Endothelial cell of umbilical vein (primary cell): ENCODE measurements around the gene RGS4. TPM values are rescaled to one million over a fixed set of nuclear protein-coding genes. Genes with fewer than 3 reads are reported as not detected.

ENCODE experiments used
- BruUV-seq: library from RNA; stranded (reverse); fragments of 400-500 nt; replicated peaks from 2 replicates; lab custom pipeline; 2021; lab: Mats Ljungman, UMichigan
- CTCF ChIA-PET: fragments of 300-600, 350-600 bp; sonication (Branson Sonifier 250); formaldehyde crosslinking; loops from one replicate; lab custom pipeline; 2021; ENCODE audit warnings: antibody characterized with exemption, inconsistent platforms; lab: Charles Lee
- POLR2A ChIA-PET: fragments of 300-600, 350-600 bp; sonication (Branson Sonifier 250); formaldehyde crosslinking; loops from one replicate; lab custom pipeline; 2021; ENCODE audit warnings: antibody characterized with exemption, inconsistent platforms; lab: Charles Lee
- DNase-seq: peaks from one replicate; pipeline ENCODE4 v3.0.0-alpha.2; 2011; ENCODE audit warnings: low read depth, low spot score
- FAIRE-seq: peaks from 2 replicates; lab custom pipeline; 2011; peaks lifted over from hg19 to GRCh38; lab: Jason Lieb, UNC
- H2AFZ ChIP-seq: 2 replicates; pipeline ENCODE4 v1.6.0; 2012; ENCODE audit warnings: low read depth, low read length, control low read depth, inconsistent platforms
- H3K27ac ChIP-seq: 2 replicates; pipeline ENCODE4 v1.5.1; 2011; ENCODE audit warnings: low read depth, mild to moderate bottlenecking, control low read depth, low read length, moderate library complexity; ENCODE audit not compliant: insufficient read depth
- H3K27me3 ChIP-seq, 2 experiments: 2 replicates each; pipeline versions ENCODE4 v1.6.0 to v1.6.1; 2011; ENCODE audit warnings: low read length in 2 of 2, mixed read lengths in 1 of 2; ENCODE audit not compliant: control insufficient read depth in 2 of 2, insufficient read depth in 2 of 2
- H3K36me3 ChIP-seq, 2 experiments: 2 replicates in 1 of 2; 3 replicates in 1 of 2; pipeline ENCODE4 v1.5.1; 2011; ENCODE audit warnings: low read length in 2 of 2, mild to moderate bottlenecking in 1 of 2, moderate library complexity in 1 of 2; ENCODE audit not compliant: control insufficient read depth in 2 of 2, insufficient read depth in 2 of 2; ENCODE audit errors: extremely low read depth in 1 of 2
- H3K4me1 ChIP-seq: 3 replicates; pipeline ENCODE4 v1.5.1; 2011; ENCODE audit warnings: mild to moderate bottlenecking, low read length; ENCODE audit not compliant: control insufficient read depth, insufficient read depth; ENCODE audit errors: extremely low read depth
- H3K4me2 ChIP-seq: 2 replicates; pipeline ENCODE4 v1.6.1; 2011; ENCODE audit warnings: low read length, control low read depth, mixed read lengths; ENCODE audit not compliant: insufficient read depth
- H3K4me3 ChIP-seq, 3 experiments: fragments of 200-600 bp in 1 of 3; sonication (generic), shearing (Covaris generic) in 1 of 3; replicated peaks in 1 of 3; 2 replicates each; pipeline ENCODE4 v1.5.1; 2011 to 2016; ENCODE audit warnings: control low read depth in 3 of 3, low read length in 3 of 3, mild to moderate bottlenecking in 2 of 3, inconsistent platforms in 1 of 3, low read depth in 1 of 3, moderate library complexity in 1 of 3; ENCODE audit not compliant: insufficient read depth in 1 of 3
- H3K79me2 ChIP-seq: 2 replicates; pipeline ENCODE4 v1.6.0; 2012; ENCODE audit warnings: low read length, inconsistent platforms; ENCODE audit not compliant: control insufficient read depth, insufficient read depth
- H3K9ac ChIP-seq: replicated peaks from 2 replicates; pipeline ENCODE3; 2011; ENCODE audit warnings: low read length, control low read depth; ENCODE audit not compliant: insufficient read depth; ENCODE audit errors: extremely low read depth
- H3K9me1 ChIP-seq: replicated peaks from 3 replicates; pipeline ENCODE4 v1.6.0; 2011; ENCODE audit warnings: mild to moderate bottlenecking, low read length; ENCODE audit not compliant: control insufficient read depth, insufficient read depth; ENCODE audit errors: extremely low read depth
- H3K9me3 ChIP-seq: replicated peaks from 2 replicates; pipeline ENCODE4 v1.5.1; 2012; ENCODE audit warnings: low read length, inconsistent platforms; ENCODE audit not compliant: control insufficient read depth, insufficient read depth
- H4K20me1 ChIP-seq: replicated peaks from 2 replicates; pipeline ENCODE3; 2011; ENCODE audit warnings: mild to moderate bottlenecking, low read length; ENCODE audit not compliant: control insufficient read depth, insufficient read depth; ENCODE audit errors: extremely low read depth
- CTCF ChIP-seq, 2 donors: IDR thresholded peaks; 1 replicate in 1 of 2; 2 replicates in 1 of 2; pipeline ENCODE4 v1.5.1; 2011; ENCODE audit warnings: low read length in 2 of 2, mild to moderate bottlenecking in 2 of 2, moderate library complexity in 2 of 2, control low read depth in 1 of 2, inconsistent platforms in 1 of 2, low read depth in 1 of 2; ENCODE audit not compliant: insufficient read depth in 1 of 2; ENCODE audit errors: extremely low read depth in 1 of 2
- EZH2 ChIP-seq: IDR thresholded peaks from 2 replicates; pipeline ENCODE4 v1.6.1; 2012; ENCODE audit warnings: borderline replicate concordance, low read depth, mild to moderate bottlenecking, moderate library complexity, low read length, inconsistent platforms; ENCODE audit not compliant: severe bottlenecking
- FOS ChIP-seq: IDR thresholded peaks from 2 replicates; pipeline ENCODE4 v1.6.1; 2011; ENCODE audit warnings: mild to moderate bottlenecking, low read length, moderate library complexity, borderline replicate concordance; ENCODE audit not compliant: insufficient read depth
- GATA2 ChIP-seq: IDR thresholded peaks from 2 replicates; pipeline ENCODE4 v1.7.0; 2011; ENCODE audit warnings: low read depth, mild to moderate bottlenecking, moderate library complexity, mixed read lengths, low read length; ENCODE audit not compliant: insufficient read length, insufficient read depth
- JUN ChIP-seq: IDR thresholded peaks from 2 replicates; pipeline ENCODE4 v1.6.1; 2011; ENCODE audit warnings: borderline replicate concordance, low read depth; ENCODE audit not compliant: insufficient read length, insufficient read depth
- MAX ChIP-seq: IDR thresholded peaks from 2 replicates; pipeline ENCODE4 v1.6.1; 2011; ENCODE audit not compliant: insufficient read depth, insufficient read length
- MYC ChIP-seq: IDR thresholded peaks from one replicate; pipeline ENCODE4 v1.6.1; 2011; ENCODE audit warnings: mild to moderate bottlenecking, low read depth, low read length
- POLR2A ChIP-seq: IDR thresholded peaks from 2 replicates; pipeline ENCODE4 v1.6.1; 2012; ENCODE audit warnings: low read depth, mild to moderate bottlenecking, control low read depth, low read length
- POLR2AphosphoS5 ChIP-seq: IDR thresholded peaks from 2 replicates; pipeline ENCODE4 v1.6.1; 2012; ENCODE audit warnings: low read depth, mild to moderate bottlenecking, control low read depth, low read length, moderate library complexity; ENCODE audit not compliant: insufficient read depth
- dilution Hi-C: fragments of 300-500 bp; cut with MboI; formaldehyde crosslinking; loops from one replicate; pipeline ENCODE4 v1.15.0; 2019; ENCODE audit warnings: low sequenced_read_pairs; ENCODE audit not compliant: extremely low pct_ligation_motif_present
- intact Hi-C: fragments of 100-400 bp; cut with micrococcal nuclease; formaldehyde crosslinking; loops from one replicate; pipeline ENCODE4 v1.10.0; 2022
- polyA plus RNA-seq, 4 experiments: library from polyadenylated mRNA; depleted of rRNA in 3 of 4; stranded (reverse) in 3 of 4; unstranded in 1 of 4; fragments of >200 nt; gene quantifications; 2 replicates each; pipeline versions ENCODE4 v1.2.1 to v1.2.3, GENCODE V29; 2011 to 2012; ENCODE audit warnings: missing spikeins in 1 of 4
- total RNA-seq: library from RNA; stranded (reverse); gene quantifications from 2 replicates; pipeline ENCODE4 v1.2.3, GENCODE V29; 2021

RGS4 gene
- total and polyA plus RNA-seq, 2 donors (not counting 3 experiments of a cell fraction or from before 2014, with no cell fraction given) = 14.6 to 59.3 TPM

- CTCF ChIA-PET = interaction anchor here (1.1 to 1.4 kb wide), 2 partner anchors 98 to 239 kb away, joined by 3 read pairs; no protein-coding TSS in a partner anchor
- Histone ChIP-seq H3K27ac (no peak overlapping the region), H3K9me3 (no peaks in the 10 kb centered on the region), H3K9me1 (no peaks in the 10 kb centered on the region), H4K20me1 (no peaks in the 10 kb centered on the region), H2AFZ (no peak overlapping the region), H3K4me1 (peaks cover 10% of the 10 kb centered on the region), H3K36me3 (peaks cover 0 to 9% of the 10 kb centered on the region in 2 experiments), H3K9ac (no peak overlapping the region), H3K27me3 (no peaks in the 10 kb centered on the region), H3K4me2 (no peak overlapping the region), H3K79me2 (no peaks in the 10 kb centered on the region), H3K4me3 (no peak overlapping the region)
- dilution Hi-C loops = no loop called here
- POLR2A ChIA-PET = no interaction called here
- FAIRE-seq = no peak
- no TSS peak for BruUV-seq
- no peak for DNase-seq
- TF ChIP-seq POLR2AphosphoS5 (no peak), MAX (no peak), GATA2 (no peak), EZH2 (no peak), MYC (no peak), JUN (no peak), FOS (no peak), CTCF (IDR thresholded peaks at IDR 0.05; ENCODE audit: extremely low read depth in 1 of 2, insufficient read depth in 1 of 2, low read depth in 1 of 2, low read length in 2 of 2) (no peak), POLR2A (no peak)
- intact Hi-C loops = no loop called here
Measured at GRCh38 chr1:163076981-163077761, 8.0 kb downstream of the RGS4 start.
